Ecto neural progenitor cell (in vitro differentiated cells): ENCODE measurements around the gene NECAB2.

Experiments
- DNase-seq: peaks from one replicate; pipeline ENCODE4 v3.0.0-alpha.2; 2018; ENCODE audit warnings: low spot score

NECAB2 gene

DNA sequence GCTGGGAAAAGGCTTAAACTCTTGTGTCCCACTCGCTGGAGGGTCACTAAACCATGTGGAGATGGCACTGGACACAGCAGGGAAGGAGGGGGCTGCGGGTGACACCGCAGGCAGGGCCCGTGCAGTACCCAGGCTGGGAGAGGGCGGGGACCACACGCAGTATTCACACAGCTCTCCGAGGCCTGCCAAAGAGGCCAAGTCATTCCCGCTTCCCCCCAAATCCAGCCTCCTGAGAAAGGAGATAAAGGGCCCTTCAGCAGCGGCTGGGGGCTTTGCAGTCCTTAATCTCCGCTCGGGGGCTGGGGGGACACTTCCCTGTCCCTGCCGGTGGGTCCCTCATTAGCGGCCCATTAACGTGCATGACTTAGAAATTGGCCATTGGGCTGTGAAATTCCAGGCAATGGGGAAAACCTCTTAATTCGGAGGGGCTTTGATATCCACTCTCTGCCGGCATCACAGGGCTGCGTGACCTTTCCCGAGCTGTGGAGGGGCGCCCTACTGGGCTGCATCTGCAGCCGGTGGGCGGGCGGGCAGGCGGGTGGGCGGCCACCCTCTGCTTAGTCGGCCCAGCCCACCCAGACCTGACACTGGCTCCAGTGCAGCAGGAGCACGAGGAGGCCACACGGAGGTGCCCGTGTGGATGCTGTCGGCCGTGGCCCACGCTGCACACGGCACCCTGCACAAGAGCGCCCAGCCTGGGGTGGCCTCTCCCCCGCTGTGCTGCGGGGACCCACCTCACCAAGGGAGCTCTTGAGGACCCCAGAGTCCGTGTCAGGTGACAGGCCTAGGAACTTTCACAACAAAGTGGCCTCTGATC, 77.2 kb downstream of the NECAB2 start:
- DNase-seq, result peak; percentile 65

- DNase-seq, result no peak
Observed at GRCh38 chr16:84045818-84046470, 77.9 kb downstream of the NECAB2 start.

- DNase-seq, result no peak
Observed at GRCh38 chr16:84047206-84047605, 79.2 kb downstream of the NECAB2 start.

DNA sequence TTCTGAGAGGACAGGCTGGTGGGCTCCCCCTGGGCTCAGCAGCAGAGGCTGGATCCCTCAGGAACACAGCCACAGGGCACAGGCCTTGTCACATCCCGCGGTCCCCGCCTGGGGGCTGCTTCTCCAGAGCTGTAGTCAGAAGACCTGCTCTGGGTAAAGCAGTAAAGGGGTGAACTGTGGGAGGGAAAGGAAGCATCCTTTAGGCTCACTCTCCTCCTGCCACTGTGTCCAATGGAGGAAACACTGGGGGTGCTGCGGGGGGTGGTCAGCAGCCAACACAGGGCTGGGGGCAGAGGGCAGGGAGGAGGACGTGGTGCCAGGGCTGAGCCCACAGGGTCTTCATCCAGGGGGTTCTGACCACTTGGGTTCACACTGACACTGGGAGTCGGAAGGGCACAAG, 79.6 kb downstream of the NECAB2 start:
- no peak for DNase-seq

GRCh38 chr16:84048270-84048669, 80.2 kb downstream of the NECAB2 start:
- DNase-seq, result no peak

DNA sequence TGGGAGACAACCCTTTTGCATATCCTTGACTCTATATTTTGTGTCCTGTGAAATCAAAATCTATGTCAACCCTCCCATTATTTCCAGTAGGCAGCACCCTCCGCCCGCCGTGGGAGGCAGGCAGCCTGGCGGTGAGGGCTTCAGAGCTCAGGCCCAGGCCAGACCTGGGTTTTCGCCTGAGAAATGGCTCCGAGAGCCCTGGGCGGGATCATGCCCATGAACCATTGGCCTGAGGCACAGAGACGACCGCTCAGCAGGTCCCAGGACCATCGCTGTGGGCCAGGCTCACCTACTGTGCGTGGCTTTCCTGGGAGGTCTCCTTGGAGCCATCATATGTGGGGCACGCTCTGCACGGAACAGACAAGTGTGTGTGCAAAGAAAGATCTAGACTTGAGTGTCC, 80.8 kb downstream of the NECAB2 start:
- DNase-seq, result no peak

GRCh38 chr16:84049403-84050060, 81.5 kb downstream of the NECAB2 start:
- DNase-seq, result no peak

DNA sequence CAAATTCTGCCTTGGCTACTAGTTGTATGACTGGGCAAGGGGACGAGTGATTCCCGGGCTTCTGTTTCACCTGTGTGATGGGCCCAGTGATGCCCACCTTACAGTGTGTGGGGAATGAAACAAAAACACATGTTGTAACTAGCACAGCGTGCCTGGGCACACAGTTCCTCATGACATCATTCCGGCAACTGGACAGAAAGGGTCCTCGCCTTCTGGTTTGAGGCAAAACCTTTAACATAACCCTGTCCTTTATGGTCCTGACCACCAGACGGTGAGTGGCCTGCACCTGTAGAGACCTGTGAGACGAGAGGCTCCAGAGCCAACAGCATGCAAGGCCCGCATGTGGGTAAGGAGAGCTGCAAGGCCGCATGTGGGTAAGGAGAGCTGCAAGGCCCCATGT, 82.3 kb downstream of the NECAB2 start:
- no peak for DNase-seq

GRCh38 chr16:84052071-84052622, 84.1 kb downstream of the NECAB2 start:
- DNase-seq, result peak; percentile 26
